CD4-positive, alpha-beta T cell treated with Interleukin-17A for 4 hours (primary cell): ENCODE measurements around the gene GPR37L1.
"Not testable (repeated sequence)": the region's sequence is repeated elsewhere in the genome, so short reads cannot be mapped to it uniquely, and the experiment has no call there.

ENCODE experiments used
- DNase-seq: peaks from one replicate; pipeline ENCODE4 v3.0.0-alpha.2; 2020; ENCODE audit warnings: mixed read lengths

The GPR37L1 gene

DNA sequence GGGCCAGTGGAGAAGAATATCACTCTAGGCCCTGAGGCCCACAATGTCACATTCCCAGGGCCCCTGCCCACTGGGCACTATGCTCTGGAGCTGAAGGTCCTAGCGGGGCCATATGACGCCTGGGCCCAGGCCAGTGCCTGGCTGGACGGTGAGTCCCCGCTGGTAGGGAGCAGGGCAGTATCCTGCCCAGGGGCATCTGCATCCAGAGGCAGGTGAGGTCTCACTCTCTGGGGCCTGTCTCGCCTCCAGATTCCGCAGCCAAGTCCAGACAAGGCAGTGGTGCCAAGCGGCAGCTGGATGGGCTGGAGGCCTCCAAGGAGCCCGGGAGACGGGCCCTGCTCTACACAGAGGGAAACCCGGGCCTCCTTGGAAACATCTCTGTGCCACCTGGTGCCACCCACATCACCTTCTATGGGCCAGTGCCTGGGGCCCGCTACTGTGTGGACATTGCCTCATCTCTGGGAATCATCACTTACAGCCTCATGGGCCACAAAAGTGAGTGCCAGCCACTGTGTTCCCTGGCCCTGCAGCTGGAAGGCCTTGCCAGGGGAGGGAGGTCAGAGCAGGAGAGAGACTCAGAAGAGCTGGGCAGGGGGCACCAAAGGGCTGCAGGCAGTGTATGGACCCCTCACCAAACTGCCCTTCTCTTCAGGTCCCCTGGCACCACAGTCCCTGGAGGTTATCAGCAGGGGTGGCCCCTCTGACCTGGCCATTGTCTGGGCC, 48.7 kb downstream of the GPR37L1 start:
- DNase-seq, result no peak

DNA sequence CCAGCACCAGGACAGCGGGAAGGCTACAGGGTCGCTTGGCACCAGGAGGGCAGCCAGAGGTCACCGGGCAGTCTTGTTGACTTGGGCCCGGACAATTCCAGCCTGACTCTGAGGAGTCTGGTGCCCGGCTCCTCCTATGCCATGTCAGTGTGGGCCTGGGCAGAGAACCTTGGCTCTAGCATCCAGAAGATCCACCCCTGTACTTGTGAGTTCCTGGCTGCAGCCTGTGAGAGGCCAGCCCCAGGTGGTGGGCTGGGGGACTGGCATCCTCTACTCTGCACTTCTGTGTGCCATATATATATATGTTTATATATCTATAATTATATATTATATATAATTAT, 49.3 kb downstream of the GPR37L1 start:
- peak; percentile 12 for DNase-seq

- no peak for DNase-seq
These were observed 51.3 kb downstream of the GPR37L1 start for GRCh38 chr1:202173993-202174392.

- DNase-seq, result no peak
These were observed 54.5 kb downstream of the GPR37L1 start for GRCh38 chr1:202176949-202177927.

DNA sequence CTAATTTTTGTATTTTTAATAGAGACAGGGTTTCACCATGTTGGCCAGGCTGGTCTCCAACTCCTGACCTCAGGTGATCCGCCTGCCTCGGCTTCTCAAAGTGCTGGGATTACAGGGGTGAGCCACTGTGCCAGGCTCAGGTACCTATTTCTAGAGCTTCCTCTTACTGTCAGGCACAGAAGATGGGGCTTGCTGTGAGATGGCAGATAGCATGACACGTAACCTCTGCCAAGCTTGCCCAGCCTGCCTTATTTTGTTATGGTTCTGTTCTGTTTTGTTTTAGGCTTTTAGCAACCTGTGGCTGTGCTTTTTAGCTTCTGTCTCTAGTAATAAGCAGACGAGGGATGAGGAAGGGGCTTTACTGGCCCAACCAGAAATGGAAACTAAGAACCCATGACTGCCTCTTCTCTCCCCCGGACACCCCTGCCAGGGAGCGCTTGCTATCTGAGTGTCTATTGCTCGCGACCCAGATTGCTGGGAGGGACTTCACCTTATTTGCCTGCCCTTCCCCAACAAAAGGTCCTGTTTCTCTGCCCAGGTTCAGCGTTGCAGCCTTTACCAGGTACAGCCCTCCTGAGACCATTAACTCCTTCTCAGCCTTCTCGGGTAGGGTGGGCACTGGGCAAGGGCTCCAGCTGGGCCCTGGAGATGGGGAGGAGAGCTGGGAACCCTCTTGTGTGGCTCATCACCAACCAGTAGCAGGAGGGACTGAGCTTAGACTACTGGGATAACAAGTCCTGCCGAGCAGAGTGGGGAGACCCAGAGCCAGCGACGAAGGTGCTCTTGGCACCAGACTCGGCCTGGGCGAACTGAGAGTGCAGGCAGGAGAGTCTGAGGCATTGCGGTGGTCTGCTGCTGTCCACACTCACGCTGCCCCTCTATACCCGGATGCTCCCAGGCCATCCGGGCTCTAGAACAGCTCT, 57.4 kb downstream of the GPR37L1 start:
- DNase-seq, result no peak

- not testable (repeated sequence) for DNase-seq
These were observed 58.0 kb downstream of the GPR37L1 start for GRCh38 chr1:202180751-202181139.

DNA sequence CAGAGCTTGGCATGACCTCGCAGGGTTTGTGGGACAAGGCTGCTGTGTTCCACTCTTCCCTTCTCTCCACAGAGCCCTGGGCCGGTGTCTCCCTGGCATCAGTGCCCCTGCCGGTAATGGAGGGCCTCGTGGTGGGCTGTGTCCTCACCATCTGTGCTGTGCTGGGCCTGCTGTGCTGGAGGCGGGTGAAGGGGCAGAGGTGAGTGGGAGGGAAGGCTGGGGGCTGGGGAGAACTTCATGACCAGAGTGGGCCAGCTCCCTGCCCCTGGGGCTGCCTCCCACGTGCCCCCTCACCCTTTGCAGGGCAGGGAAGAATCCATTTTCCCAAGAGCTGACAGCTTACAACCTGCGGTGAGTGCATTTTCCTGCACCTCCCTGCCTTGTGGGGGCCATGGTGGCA, 58.9 kb downstream of the GPR37L1 start:
- DNase-seq, result no peak

DNA sequence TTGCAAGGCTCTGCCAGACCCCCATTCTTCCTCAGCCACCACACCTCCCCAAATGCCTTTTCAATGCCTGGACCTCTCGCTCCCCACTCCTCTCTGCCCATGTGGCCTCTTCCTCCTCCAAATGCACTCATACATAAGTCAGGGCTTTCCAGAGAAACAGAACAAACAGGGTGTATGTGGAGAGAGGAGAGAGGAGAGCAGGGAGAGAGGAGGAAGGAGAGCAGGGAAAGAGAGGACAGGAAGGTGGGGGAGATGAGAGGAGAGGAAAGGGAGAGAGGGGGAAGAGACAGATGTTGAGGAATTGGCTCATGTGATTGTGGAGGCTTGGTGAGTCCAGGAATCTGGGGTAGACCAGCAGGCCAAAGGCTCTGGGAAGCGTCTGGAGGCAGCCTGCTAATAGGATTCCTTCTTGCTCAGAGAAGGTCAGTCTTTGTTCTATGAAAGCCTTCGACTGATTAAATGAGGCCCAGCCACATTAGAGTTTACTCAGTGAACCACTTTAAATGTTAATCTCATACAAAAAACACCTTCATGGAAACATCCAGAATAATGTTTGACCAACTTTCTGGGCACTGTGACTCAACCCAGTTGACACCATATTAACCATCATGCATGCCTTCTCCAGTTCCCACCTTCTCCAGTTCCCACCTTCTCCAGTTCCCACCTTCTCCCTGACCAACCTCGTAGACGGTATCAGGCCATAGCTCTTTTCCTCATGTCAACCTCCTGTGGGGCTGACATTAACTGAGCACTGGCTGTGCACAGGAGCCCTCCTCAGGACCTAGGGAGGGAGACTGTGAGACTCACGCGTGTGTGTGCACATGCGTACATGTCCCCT, 59.5 kb downstream of the GPR37L1 start:
- no peak for DNase-seq
